Activated T-helper 9 cell treated with anti-CD3 and anti-CD28 coated beads, Interleukin-2, amount 50 U/mL, for 16 hours (primary cell): ENCODE data around the gene CALR3.

ENCODE experiments used
- DNase-seq: peaks from one replicate; pipeline ENCODE4 v3.0.0-alpha.2; 2020; ENCODE audit warnings: low read depth

Gene CALR3

GRCh38 chr19:16429066-16429758, 66.8 kb downstream of the CALR3 start:
- no peak for DNase-seq
